MM.1S (cell line): ENCODE data around the gene NAALADL2.

ENCODE experiments used
- CTCF ChIP-seq: fragments of 300-600 bp; sonication (generic); IDR thresholded peaks from 2 replicates; pipeline ENCODE4 v1.5.1; 2016; ENCODE audit warnings: antibody characterized with exemption, low read length, mixed read lengths
- EZH2 ChIP-seq: fragments of 300-600 bp; sonication (generic); optimal IDR thresholded peaks from 2 replicates; pipeline ENCODE3; 2017; ENCODE audit warnings: low read depth, mild to moderate bottlenecking, antibody characterized with exemption, low read length, mixed read lengths
- EZH2phosphoT487 ChIP-seq: fragments of 300-600 bp; sonication (generic); IDR thresholded peaks from 2 replicates; pipeline ENCODE4 v1.6.1; 2018; ENCODE audit warnings: antibody characterized with exemption, low read length

- no peak for TF ChIP-seq CTCF
- TF ChIP-seq EZH2, result no peak
- TF ChIP-seq EZH2phosphoT487, result no peak
These were observed 146.7 kb downstream of the NAALADL2 start for GRCh38 chr3:175005881-175006280.
